SK-N-MC (cell line): ENCODE measurements around the gene UQCC2.

ENCODE experiments used
- DNase-seq: peaks from one replicate; pipeline ENCODE4 v3.0.0-alpha.2; 2011; ENCODE audit warnings: low read depth, low spot score
- H3K27ac ChIP-seq: fragments of 200-600 bp; sonication (generic); 2 replicates; pipeline ENCODE4 v1.5.1; 2016; ENCODE audit warnings: mixed run types
- H3K36me3 ChIP-seq: fragments of 200-600 bp; sonication (generic); 2 replicates; pipeline ENCODE4 v1.6.1; 2017; ENCODE audit warnings: antibody characterized with exemption, low read length, mixed read lengths; ENCODE audit not compliant: insufficient read depth
- H3K4me3 ChIP-seq: fragments of 200-600 bp; sonication (generic); 2 replicates; pipeline ENCODE4 v1.5.1; 2016
- H3K9ac ChIP-seq: fragments of 200-600 bp; sonication (generic); 2 replicates; pipeline ENCODE4 v1.8.0; 2017; ENCODE audit warnings: mixed run types, mixed read lengths; ENCODE audit not compliant: insufficient read length
- H3K9me3 ChIP-seq: fragments of 200-600 bp; sonication (generic); 2 replicates; pipeline ENCODE4 v1.6.1; 2017; ENCODE audit warnings: low read depth, mild to moderate bottlenecking, antibody characterized with exemption, low read length, moderate library complexity, mixed read lengths
- EZH2 ChIP-seq: fragments of 200-600 bp; sonication (generic); IDR thresholded peaks from one replicate; pipeline ENCODE4 v1.6.1; 2017; ENCODE audit warnings: antibody characterized with exemption
- FOXP2 ChIP-seq: optimal IDR thresholded peaks from 2 replicates; pipeline ENCODE3; 2011; ENCODE audit warnings: mild to moderate bottlenecking, moderate library complexity; ENCODE audit not compliant: insufficient read depth; ENCODE audit errors: extremely low read length, control extremely low read depth
- POLR2AphosphoS5 ChIP-seq: IDR thresholded peaks from 2 replicates; pipeline ENCODE4 v1.6.1; 2012; ENCODE audit warnings: mild to moderate bottlenecking, low read depth, low read length, borderline replicate concordance

Gene UQCC2

GRCh38 chr6:33730611-33731010, 19.1 kb upstream of the UQCC2 start:
- TF ChIP-seq EZH2 = no peak
- Histone ChIP-seq H3K27ac (no peak overlapping the region), H3K9ac (no peak overlapping the region)

GRCh38 chr6:33729059-33729458, 17.6 kb upstream of the UQCC2 start:
- H3K9me3 ChIP-seq = no peaks in the 10 kb centered on the region
- DNase-seq = no peak
- no peak overlapping the region for H3K27ac ChIP-seq
- H3K4me3 ChIP-seq = no peak overlapping the region
- TF ChIP-seq POLR2AphosphoS5 (no peak), EZH2 (no peak)
- no peaks in the 10 kb centered on the region for H3K36me3 ChIP-seq
- H3K9ac ChIP-seq = no peak overlapping the region

More at GRCh38 chr6:33730611-33731010, 19.1 kb upstream of the UQCC2 start:
- Histone ChIP-seq H3K4me3 (no peak overlapping the region), H3K9me3 (no peaks in the 10 kb centered on the region), H3K36me3 (no peaks in the 10 kb centered on the region)
- DNase-seq = no peak

GRCh38 chr6:33728438-33728837, 16.9 kb upstream of the UQCC2 start:
- H3K9ac ChIP-seq = no peak overlapping the region
- H3K36me3 ChIP-seq = no peaks in the 10 kb centered on the region
- no peak overlapping the region for H3K27ac ChIP-seq
- no peak overlapping the region for H3K4me3 ChIP-seq
- no peaks in the 10 kb centered on the region for H3K9me3 ChIP-seq
- TF ChIP-seq POLR2AphosphoS5 (no peak), FOXP2 (no peak), EZH2 (no peak)
- no peak for DNase-seq

- Histone ChIP-seq H3K36me3 (no peaks in the 10 kb centered on the region), H3K9ac (no peak overlapping the region), H3K4me3 (no peak overlapping the region), H3K9me3 (no peaks in the 10 kb centered on the region), H3K27ac (no peak overlapping the region)
- TF ChIP-seq FOXP2 (no peak), POLR2AphosphoS5 (no peak), EZH2 (no peak)
- no peak for DNase-seq
Observed at GRCh38 chr6:33727932-33728331, 16.4 kb upstream of the UQCC2 start.

GRCh38 chr6:33727126-33727525, 15.6 kb upstream of the UQCC2 start:
- no peak overlapping the region for H3K27ac ChIP-seq
- TF ChIP-seq FOXP2 = no peak
- TF ChIP-seq EZH2 = no peak
- TF ChIP-seq POLR2AphosphoS5 = no peak
- H3K36me3 ChIP-seq = no peaks in the 10 kb centered on the region
- H3K9ac ChIP-seq = no peak overlapping the region
- no peak for DNase-seq
- H3K9me3 ChIP-seq = no peaks in the 10 kb centered on the region
- H3K4me3 ChIP-seq = no peak overlapping the region

- no peaks in the 10 kb centered on the region for H3K9me3 ChIP-seq
- no peaks in the 10 kb centered on the region for H3K36me3 ChIP-seq
- H3K27ac ChIP-seq = no peak overlapping the region
- H3K9ac ChIP-seq = no peak overlapping the region
- TF ChIP-seq POLR2AphosphoS5 (no peak), FOXP2 (no peak), EZH2 (no peak)
- DNase-seq = no peak
- no peak overlapping the region for H3K4me3 ChIP-seq
Observed at GRCh38 chr6:33726696-33727095, 15.2 kb upstream of the UQCC2 start.

- no peak overlapping the region for H3K9ac ChIP-seq
Observed at GRCh38 chr6:33725891-33726673, 14.6 kb upstream of the UQCC2 start.

GRCh38 chr6:33725222-33725621, 13.7 kb upstream of the UQCC2 start:
- Histone ChIP-seq H3K9me3 (no peaks in the 10 kb centered on the region), H3K9ac (no peak overlapping the region), H3K4me3 (no peak overlapping the region), H3K36me3 (no peaks in the 10 kb centered on the region), H3K27ac (no peak overlapping the region)
- TF ChIP-seq FOXP2 = no peak
- TF ChIP-seq POLR2AphosphoS5 = no peak
- TF ChIP-seq EZH2 = no peak
- DNase-seq = no peak

More at GRCh38 chr6:33725891-33726673, 14.6 kb upstream of the UQCC2 start:
- TF ChIP-seq POLR2AphosphoS5 (no peak), EZH2 (no peak), FOXP2 (no peak)
- H3K9me3 ChIP-seq = no peaks in the 10 kb centered on the region
- no peaks in the 10 kb centered on the region for H3K36me3 ChIP-seq
- no peak overlapping the region for H3K4me3 ChIP-seq
- no peak for DNase-seq
- no peak overlapping the region for H3K27ac ChIP-seq
